ENCODE measurements around the gene IFI27.
"Not testable (repeated sequence)": the region's sequence is repeated elsewhere in the genome, so short reads cannot be mapped to it uniquely, and the experiment has no call there.

IFI27 gene

DNA sequence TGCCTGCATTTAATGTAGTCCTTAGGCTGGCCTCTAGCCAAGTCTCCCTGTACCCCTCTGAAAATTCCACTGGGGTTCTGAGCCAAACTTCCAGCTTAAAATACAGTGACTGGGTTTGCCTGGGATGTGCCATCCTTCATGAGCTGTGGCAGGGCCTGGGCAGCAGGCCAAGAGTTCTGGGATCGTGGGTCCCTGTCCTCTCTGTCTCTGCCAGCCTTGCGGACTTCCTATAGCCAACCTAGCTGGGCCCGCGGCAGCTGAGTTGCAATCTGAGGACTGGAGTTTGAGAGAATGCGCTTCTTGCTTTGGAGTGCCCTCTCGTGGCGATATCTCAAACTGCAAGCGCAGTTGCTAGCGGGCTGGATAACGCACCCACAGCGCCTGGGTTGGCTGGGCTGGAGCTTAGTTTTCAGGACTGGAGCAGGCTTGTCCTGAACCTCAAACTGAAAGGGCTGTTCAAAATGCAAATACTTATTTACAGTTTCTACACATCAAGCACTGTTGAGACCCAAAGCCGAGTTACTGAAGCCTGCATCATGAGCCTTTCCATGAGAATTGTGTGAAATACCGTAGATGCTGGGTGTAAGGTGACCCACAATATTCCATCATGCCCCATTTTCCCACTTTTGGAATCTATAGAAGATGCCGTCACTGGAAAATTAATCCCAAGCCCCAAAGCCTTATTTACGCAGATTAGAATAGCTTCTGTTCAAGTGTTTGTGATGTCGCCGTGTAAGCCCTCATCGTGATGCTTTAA lies 26.2 kb downstream of the IFI27 start:
- DNase-seq: peak; percentile 83 to 86 (median 85)
- no peak overlapping the region for H3K27ac Mint-ChIP-seq
- no peak overlapping the region for H3K4me3 Mint-ChIP-seq
- H3K36me3 Mint-ChIP-seq (ENCODE audit: insufficient read depth): no peaks in the 10 kb centered on the region
- no peaks in the 10 kb centered on the region for H3K9me3 Mint-ChIP-seq
- peaks cover 0 to 4% of the 10 kb centered on the region in 2 donors for H3K4me1 Mint-ChIP-seq (ENCODE audit: low read depth in 2 of 2)
- peak; percentile 94 for ATAC-seq (replicated peaks)
- H3K27me3 Mint-ChIP-seq: peaks cover 4 to 20% of the 10 kb centered on the region in 2 donors

GRCh38 chr14:94138251-94138650 lies 27.7 kb downstream of the IFI27 start:
- no peak for DNase-seq
- no peak for ATAC-seq (replicated peaks)
- Mint-ChIP-seq H3K36me3 (ENCODE audit: insufficient read depth) (no peaks in the 10 kb centered on the region), H3K4me1 (ENCODE audit: low read depth in 2 of 2) (peaks cover 0 to 4% of the 10 kb centered on the region in 2 donors), H3K9me3 (no peaks in the 10 kb centered on the region), H3K4me3 (no peak overlapping the region), H3K27me3 (peaks cover 4 to 20% of the 10 kb centered on the region in 2 donors), H3K27ac (no peak overlapping the region)

DNA sequence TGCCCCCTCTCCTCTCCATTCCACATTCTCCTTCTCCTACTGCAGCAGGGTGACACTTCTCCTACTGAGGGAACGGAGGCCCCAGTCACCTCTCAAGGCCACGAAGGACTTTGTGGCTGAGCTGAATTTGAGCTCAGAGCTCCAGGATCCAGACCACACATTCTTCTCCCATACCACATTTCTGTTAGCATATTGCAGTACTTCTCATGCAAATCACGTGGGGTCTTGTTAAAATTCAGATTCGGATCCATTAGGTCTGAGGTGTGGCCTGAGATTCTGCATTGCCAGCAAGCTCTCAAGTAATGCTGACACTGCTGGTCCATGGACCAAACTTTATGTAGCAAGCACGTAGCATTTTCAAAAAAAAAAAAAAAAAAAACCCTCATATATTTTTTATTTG lies 28.5 kb downstream of the IFI27 start:
- H3K27ac Mint-ChIP-seq: no peak overlapping the region
- ATAC-seq (replicated peaks) (no peak), DNase-seq (no peak)

GRCh38 chr14:94139421-94139820 lies 28.9 kb downstream of the IFI27 start:
- ATAC-seq (replicated peaks): no peak
- Mint-ChIP-seq H3K4me1 (ENCODE audit: low read depth in 2 of 2) (peaks cover 0 to 4% of the 10 kb centered on the region in 2 donors), H3K27me3 (peaks cover 4 to 20% of the 10 kb centered on the region in 2 donors), H3K9me3 (no peaks in the 10 kb centered on the region), H3K36me3 (ENCODE audit: insufficient read depth) (no peaks in the 10 kb centered on the region), H3K4me3 (no peak overlapping the region), H3K27ac (no peak overlapping the region)
- DNase-seq: no peak

More for the DNA sequence above, 28.5 kb downstream of the IFI27 start:
- Mint-ChIP-seq H3K9me3 (no peaks in the 10 kb centered on the region), H3K4me3 (no peak overlapping the region), H3K4me1 (ENCODE audit: low read depth in 2 of 2) (peaks cover 0 to 4% of the 10 kb centered on the region in 2 donors), H3K36me3 (ENCODE audit: insufficient read depth) (no peaks in the 10 kb centered on the region), H3K27me3 (peaks cover 4 to 20% of the 10 kb centered on the region in 2 donors)

DNA sequence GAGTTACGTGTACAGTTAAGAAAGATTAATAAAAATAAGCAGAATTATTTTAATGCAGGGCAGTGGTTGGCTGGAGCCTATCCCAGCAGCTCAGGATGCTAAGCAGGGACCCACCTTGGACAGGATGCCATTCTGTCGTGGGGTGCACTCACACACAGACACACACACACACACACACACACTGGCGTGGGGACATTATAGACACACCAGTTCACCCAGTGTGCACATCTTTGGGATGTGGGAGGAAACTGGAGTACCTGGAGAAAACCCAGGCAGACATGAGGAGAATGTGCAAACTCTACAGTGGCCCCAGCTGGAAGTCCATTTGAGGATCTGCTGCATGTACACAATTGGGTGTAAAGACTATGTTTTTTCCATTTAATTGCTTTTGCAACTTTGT lies 31.7 kb downstream of the IFI27 start:
- Mint-ChIP-seq H3K4me1 (ENCODE audit: low read depth in 2 of 2) (peaks cover 10 to 11% of the 10 kb centered on the region in 2 donors), H3K4me3 (no peak overlapping the region), H3K9me3 (no peaks in the 10 kb centered on the region), H3K27me3 (peaks cover 4 to 12% of the 10 kb centered on the region in 2 donors), H3K27ac (no peak overlapping the region), H3K36me3 (ENCODE audit: insufficient read depth) (no peaks in the 10 kb centered on the region)
- DNase-seq (no peak), ATAC-seq (replicated peaks) (no peak)

- no peak overlapping the region for H3K27ac Mint-ChIP-seq
- no peak for ATAC-seq (replicated peaks)
- no peaks in the 10 kb centered on the region for H3K36me3 Mint-ChIP-seq (ENCODE audit: insufficient read depth)
These were observed 32.3 kb downstream of the IFI27 start for GRCh38 chr14:94142836-94143235.

GRCh38 chr14:94143239-94143638 lies 32.7 kb downstream of the IFI27 start:
- H3K4me3 Mint-ChIP-seq: no peak overlapping the region
- DNase-seq: no peak

More at GRCh38 chr14:94142836-94143235, 32.3 kb downstream of the IFI27 start:
- Mint-ChIP-seq H3K27me3 (peaks cover 4 to 6% of the 10 kb centered on the region in 2 donors), H3K4me1 (ENCODE audit: low read depth in 2 of 2) (peaks cover 13 to 15% of the 10 kb centered on the region in 2 donors), H3K9me3 (no peaks in the 10 kb centered on the region), H3K4me3 (no peak overlapping the region)
- DNase-seq: no peak

GRCh38 chr14:94143711-94144110 lies 33.2 kb downstream of the IFI27 start:
- H3K27ac Mint-ChIP-seq: no peak overlapping the region
- H3K27me3 Mint-ChIP-seq: peaks cover 4 to 5% of the 10 kb centered on the region in 2 donors
- no peak overlapping the region for H3K4me3 Mint-ChIP-seq
- no peaks in the 10 kb centered on the region for H3K9me3 Mint-ChIP-seq
- DNase-seq: no peak
- ATAC-seq (replicated peaks): no peak
- H3K4me1 Mint-ChIP-seq (ENCODE audit: low read depth in 2 of 2): peaks cover 13 to 15% of the 10 kb centered on the region in 2 donors
- no peaks in the 10 kb centered on the region for H3K36me3 Mint-ChIP-seq (ENCODE audit: insufficient read depth)

More at GRCh38 chr14:94143239-94143638, 32.7 kb downstream of the IFI27 start:
- H3K4me1 Mint-ChIP-seq (ENCODE audit: low read depth in 2 of 2): peaks cover 13 to 15% of the 10 kb centered on the region in 2 donors
- peaks cover 4 to 5% of the 10 kb centered on the region in 2 donors for H3K27me3 Mint-ChIP-seq
- no peak overlapping the region for H3K27ac Mint-ChIP-seq
- no peaks in the 10 kb centered on the region for H3K9me3 Mint-ChIP-seq
- H3K36me3 Mint-ChIP-seq (ENCODE audit: insufficient read depth): no peaks in the 10 kb centered on the region
- no peak for ATAC-seq (replicated peaks)

GRCh38 chr14:94144765-94145164 lies 34.2 kb downstream of the IFI27 start:
- peaks cover 13 to 15% of the 10 kb centered on the region in 2 donors for H3K4me1 Mint-ChIP-seq (ENCODE audit: low read depth in 2 of 2)
- peaks cover 0 to under 1% of the 10 kb centered on the region in 2 donors for H3K27me3 Mint-ChIP-seq
- no peaks in the 10 kb centered on the region for H3K9me3 Mint-ChIP-seq
- ATAC-seq (replicated peaks) (no peak), DNase-seq (no peak)
- no peaks in the 10 kb centered on the region for H3K36me3 Mint-ChIP-seq (ENCODE audit: insufficient read depth)
- no peak overlapping the region for H3K27ac Mint-ChIP-seq
- no peak overlapping the region for H3K4me3 Mint-ChIP-seq

GRCh38 chr14:94145902-94146527 lies 35.5 kb downstream of the IFI27 start:
- Mint-ChIP-seq H3K4me1 (ENCODE audit: low read depth in 2 of 2) (peaks cover 13 to 15% of the 10 kb centered on the region in 2 donors), H3K4me3 (peak overlapping the region in 1 of 2 donors; percentile 15), H3K27ac (peak overlapping the region in 1 of 2 donors; percentile 16), H3K36me3 (ENCODE audit: insufficient read depth) (no peaks in the 10 kb centered on the region), H3K9me3 (no peaks in the 10 kb centered on the region), H3K27me3 (peaks cover 3 to 13% of the 10 kb centered on the region in 2 donors)
- ATAC-seq (replicated peaks) (no peak), DNase-seq (no peak)

DNA sequence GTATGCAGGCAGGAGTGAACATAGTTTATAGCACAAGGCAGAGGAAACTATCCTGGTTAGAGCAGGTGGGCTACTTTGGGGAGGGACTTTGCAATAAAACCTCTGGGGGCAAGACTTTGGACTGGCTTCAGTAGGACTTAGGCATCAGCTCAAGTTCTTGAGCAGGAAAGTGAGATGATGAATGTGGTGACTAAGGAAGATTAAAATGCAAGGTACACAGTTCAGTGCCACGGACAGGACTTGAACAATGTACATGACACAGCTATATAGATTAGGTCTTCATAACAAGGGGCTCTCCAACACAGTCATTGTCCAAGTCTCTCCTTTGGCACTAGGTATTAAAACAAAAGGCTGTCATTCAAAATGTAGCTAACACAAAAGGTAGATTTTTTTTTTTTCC lies 42.1 kb downstream of the IFI27 start:
- peaks cover 27 to 59% of the 10 kb centered on the region in 2 donors for H3K27me3 Mint-ChIP-seq
- no peaks in the 10 kb centered on the region for H3K9me3 Mint-ChIP-seq
- no peaks in the 10 kb centered on the region for H3K36me3 Mint-ChIP-seq (ENCODE audit: insufficient read depth)
- no peak overlapping the region for H3K27ac Mint-ChIP-seq
- H3K4me1 Mint-ChIP-seq (ENCODE audit: low read depth in 2 of 2): peaks cover 0 to 2% of the 10 kb centered on the region in 2 donors
- DNase-seq (no peak), ATAC-seq (replicated peaks) (no peak)
- H3K4me3 Mint-ChIP-seq: no peak overlapping the region

DNA sequence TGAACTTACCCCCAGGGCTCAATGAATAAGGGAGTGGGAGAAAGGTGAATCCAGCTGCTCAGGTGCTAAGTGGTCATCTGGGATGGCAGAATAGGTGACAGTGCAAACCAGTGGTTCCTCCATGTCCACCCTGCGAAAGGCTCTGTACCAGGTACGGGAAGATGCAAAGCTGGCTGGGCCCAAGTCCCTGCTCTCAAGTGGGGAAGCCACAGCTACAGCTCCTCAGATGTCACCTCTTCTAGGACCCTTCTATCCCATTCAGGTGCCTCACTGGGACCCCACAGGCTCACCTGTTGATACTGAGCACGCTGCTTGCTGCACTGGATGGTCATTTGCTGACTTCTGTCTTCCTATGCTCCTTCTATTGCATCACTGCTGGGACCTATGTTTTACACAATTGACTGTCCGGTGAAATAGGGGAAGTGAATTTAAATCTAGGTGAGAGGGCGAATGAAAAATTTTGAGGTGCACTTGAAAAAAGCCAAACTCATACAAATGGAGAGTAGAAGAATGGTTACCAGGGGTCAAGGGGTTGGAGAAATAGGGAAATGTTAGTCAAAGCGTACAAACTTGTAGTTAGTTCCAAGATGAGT lies 43.3 kb downstream of the IFI27 start:
- Mint-ChIP-seq H3K9me3 (no peaks in the 10 kb centered on the region), H3K36me3 (ENCODE audit: insufficient read depth) (no peaks in the 10 kb centered on the region), H3K4me3 (no peak overlapping the region), H3K4me1 (ENCODE audit: low read depth in 2 of 2) (peaks cover 7 to 13% of the 10 kb centered on the region in 2 donors), H3K27ac (no peak overlapping the region), H3K27me3 (peaks cover 27 to 59% of the 10 kb centered on the region in 2 donors)
- ATAC-seq (replicated peaks) (no peak), DNase-seq (no peak)

GRCh38 chr14:94156143-94156542 lies 45.6 kb downstream of the IFI27 start:
- H3K4me3 Mint-ChIP-seq; H3K27ac Mint-ChIP-seq; H3K36me3 Mint-ChIP-seq (ENCODE audit: insufficient read depth); ATAC-seq (replicated peaks); DNase-seq; H3K9me3 Mint-ChIP-seq: not testable (repeated sequence)
- Mint-ChIP-seq H3K27me3 (peaks cover 23 to 45% of the 10 kb centered on the region in 2 donors), H3K4me1 (ENCODE audit: low read depth in 2 of 2) (peaks cover 7 to 17% of the 10 kb centered on the region in 2 donors)

Measured in effector memory CD8-positive, alpha-beta T cell (primary cell).